Activated CD8-positive, alpha-beta memory T cell treated with anti-CD3 and anti-CD28 coated beads, Interleukin-2, amount 50 U/mL, for 24 hours (primary cell): ENCODE results near the gene OR1S1.
"Not testable (repeated sequence)": the region's sequence is repeated elsewhere in the genome, so short reads cannot be mapped to it uniquely, and the experiment has no call there.

Source experiments
- DNase-seq: peaks from one replicate; pipeline ENCODE4 v3.0.0-alpha.2; 2020; ENCODE audit errors: extremely low read depth

Gene OR1S1

GRCh38 chr11:58212420-58212819, at the start of gene OR1S1:
TSS of gene OR1S1 (plus strand) at chr11:58212720.
- not testable (repeated sequence) for DNase-seq

GRCh38 chr11:58164389-58164788, 48.1 kb upstream of the OR1S1 start:
- DNase-seq: no peak

- no peak for DNase-seq
These were observed 47.5 kb upstream of the OR1S1 start for GRCh38 chr11:58164990-58165389.

GRCh38 chr11:58165504-58166106, 46.9 kb upstream of the OR1S1 start:
- DNase-seq: no peak

- DNase-seq: no peak
These were observed 35.0 kb upstream of the OR1S1 start for GRCh38 chr11:58177409-58178054.

GRCh38 chr11:58178444-58178843, 34.1 kb upstream of the OR1S1 start:
- no peak for DNase-seq

- DNase-seq: no peak
These were observed 32.9 kb upstream of the OR1S1 start for GRCh38 chr11:58179648-58180047.

- DNase-seq: no peak
These were observed 25.6 kb upstream of the OR1S1 start for GRCh38 chr11:58186938-58187337.

GRCh38 chr11:58188770-58189169, 23.8 kb upstream of the OR1S1 start, which contains the start of gene OR9Q2:
TSS of gene OR9Q2 (plus strand) at chr11:58189070. CDS start at chr11:58190491, 1,421 bp downstream.
- no peak for DNase-seq

GRCh38 chr11:58192229-58192628, 20.3 kb upstream of the OR1S1 start:
- no peak for DNase-seq

GRCh38 chr11:58193391-58193790, 19.1 kb upstream of the OR1S1 start:
- no peak for DNase-seq

GRCh38 chr11:58195939-58196338, 16.6 kb upstream of the OR1S1 start:
- no peak for DNase-seq

- DNase-seq: no peak
These were observed 13.2 kb upstream of the OR1S1 start for GRCh38 chr11:58199271-58199670.

GRCh38 chr11:58204042-58204441, 8.5 kb upstream of the OR1S1 start, which contains the start of gene OR1S2:
TSS of gene OR1S2 (minus strand) at chr11:58204142. CDS start at chr11:58204142, 0 bp downstream.
- DNase-seq: no peak

- DNase-seq: no peak
These were observed 4.0 kb downstream of the OR1S1 start for GRCh38 chr11:58216476-58216875.

GRCh38 chr11:58222721-58223120, 10.2 kb downstream of the OR1S1 start:
- DNase-seq: no peak

GRCh38 chr11:58227956-58228615, 15.6 kb downstream of the OR1S1 start:
- no peak for DNase-seq

- no peak for DNase-seq
These were observed 31.4 kb downstream of the OR1S1 start for GRCh38 chr11:58243954-58244353.

GRCh38 chr11:58254936-58255335, 42.4 kb downstream of the OR1S1 start:
- no peak for DNase-seq

GRCh38 chr11:58259983-58260382, 47.5 kb downstream of the OR1S1 start:
- DNase-seq: no peak
